Anterior cingulate cortex (tissue), 58 donors: ENCODE results near the gene NOS2.
A peak's percentile ranks its signal among the peaks of the same experiment; 100 is the strongest.
"Not testable (repeated sequence)": the region's sequence is repeated elsewhere in the genome, so short reads cannot be mapped to it uniquely, and the experiment has no call there.

Experiments used
- DNase-seq, 58 donors: peaks; one replicate each; lab custom pipeline; 2025; lab: John Stamatoyannopoulos, UW

NOS2 gene

DNA sequence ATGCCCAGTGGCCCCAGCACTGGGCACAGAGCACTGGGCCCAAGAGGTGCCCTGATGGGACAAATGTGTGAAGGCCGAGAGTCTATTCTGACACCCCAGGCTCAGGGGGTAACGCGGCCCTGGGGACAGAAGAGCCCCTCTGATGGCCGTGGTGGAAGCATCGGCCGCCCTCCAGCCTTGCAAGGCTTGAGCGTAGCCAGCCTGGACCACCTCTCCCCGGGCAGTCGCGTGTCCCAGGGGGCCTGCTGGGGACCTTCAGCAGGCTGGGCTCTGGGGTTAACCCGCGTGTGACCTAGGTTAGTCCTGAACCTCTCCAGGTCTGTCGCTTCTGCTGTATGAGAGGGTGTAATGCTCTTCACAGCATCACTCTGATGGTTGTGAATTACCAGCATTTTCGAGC, 40.8 kb downstream of the NOS2 start:
- no peak for DNase-seq

DNA sequence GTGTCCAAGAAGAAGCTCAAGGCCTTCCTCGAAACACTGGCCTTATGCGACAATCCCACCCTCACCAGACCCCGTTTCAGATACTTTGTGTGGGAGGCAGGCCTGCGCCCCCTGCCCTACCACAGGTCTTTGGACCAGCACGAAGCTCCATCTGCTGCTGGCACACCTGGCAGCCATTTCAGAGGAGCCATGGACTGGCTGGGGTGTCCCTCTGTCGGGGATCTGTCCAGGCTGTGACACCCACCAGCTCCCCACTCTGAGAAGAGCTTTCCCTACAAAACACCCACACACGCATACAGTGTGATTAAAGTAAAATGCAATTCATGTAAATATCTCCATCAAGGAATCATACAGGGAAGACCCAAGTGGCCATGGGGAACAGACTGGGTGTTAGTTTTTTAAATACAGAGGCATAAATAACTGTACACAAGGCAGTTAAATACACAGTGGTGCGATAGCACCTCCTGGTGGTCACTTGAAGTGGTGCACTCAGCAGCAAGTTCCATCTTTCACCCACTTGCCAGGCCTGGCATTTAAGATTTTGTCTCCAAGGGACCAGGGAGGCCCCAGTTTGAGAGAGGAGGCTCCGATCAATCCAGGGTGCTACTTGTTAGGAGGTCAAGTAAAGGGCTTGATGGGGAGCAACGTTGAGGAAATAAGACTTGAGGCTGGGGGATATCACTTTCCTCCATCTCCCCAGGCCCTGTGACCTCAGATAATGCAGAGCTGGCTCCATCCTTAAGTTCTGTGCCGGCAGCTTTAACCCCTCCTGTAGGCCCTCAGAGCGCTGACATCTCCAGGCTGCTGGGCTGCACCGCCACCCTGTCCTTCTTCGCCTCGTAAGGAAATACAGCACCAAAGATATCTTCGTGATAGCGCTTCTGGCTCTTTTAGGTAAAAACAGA, 43.6 kb downstream of the NOS2 start:
- peak in 33 of 58 donors; percentile 2 to 70 (median 23) for DNase-seq

DNA sequence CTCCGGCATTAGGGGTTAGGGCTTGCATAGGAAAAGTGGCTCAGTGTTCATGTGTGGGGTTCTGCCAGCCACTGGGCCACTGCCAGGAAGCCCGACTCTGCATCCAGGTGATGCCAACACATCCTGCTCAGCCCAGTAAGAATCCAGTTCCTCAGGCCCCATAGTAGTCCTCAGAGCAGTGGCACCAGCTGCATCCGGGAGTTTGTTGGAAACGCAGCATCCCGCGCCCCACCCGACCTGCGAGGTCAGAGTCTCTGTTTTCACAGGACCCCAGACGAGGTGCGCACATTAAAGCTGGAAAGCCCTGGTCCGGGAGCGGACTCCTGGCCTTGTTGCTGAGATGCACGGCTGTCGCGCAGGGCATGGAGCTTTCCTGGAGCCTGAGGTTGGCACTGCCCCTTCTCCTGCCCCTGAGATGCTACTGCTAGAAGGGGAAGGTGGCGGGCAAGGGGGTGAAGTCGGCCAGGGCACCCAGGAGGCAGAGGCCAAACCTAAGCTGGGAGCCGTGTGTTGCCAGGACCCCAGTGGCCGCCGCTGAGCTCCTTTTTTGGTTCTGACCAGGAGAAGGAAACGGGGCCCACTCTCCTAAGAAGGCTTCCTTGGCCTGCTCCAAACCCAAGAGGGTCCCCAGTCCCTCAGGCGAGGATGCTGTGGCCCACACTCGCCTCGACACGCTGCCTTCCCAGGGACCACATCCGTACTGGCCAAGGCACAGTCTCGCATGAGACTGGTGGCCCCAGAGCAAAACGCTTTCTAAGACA, 44.4 kb downstream of the NOS2 start:
- no peak for DNase-seq

DNA sequence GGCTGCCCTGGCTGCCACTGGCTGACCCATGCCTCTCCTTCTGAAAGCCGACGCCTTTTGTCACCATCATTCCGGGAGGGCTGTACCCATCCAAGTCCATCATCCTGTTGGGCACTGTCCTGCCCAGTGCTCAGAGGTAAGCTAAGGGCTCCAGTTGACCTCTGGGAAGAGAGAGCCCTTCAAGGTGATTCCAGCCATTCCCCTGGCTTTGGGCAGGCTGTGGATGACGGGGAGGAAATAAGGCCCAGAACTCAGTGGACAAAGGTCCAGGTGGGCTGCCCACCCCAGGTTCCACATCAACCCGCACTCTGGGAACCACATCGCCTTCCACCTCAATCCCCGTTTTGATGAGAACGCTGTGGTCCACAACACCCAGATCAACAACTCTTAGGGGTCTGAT, 45.8 kb downstream of the NOS2 start:
- DNase-seq = no peak

DNA sequence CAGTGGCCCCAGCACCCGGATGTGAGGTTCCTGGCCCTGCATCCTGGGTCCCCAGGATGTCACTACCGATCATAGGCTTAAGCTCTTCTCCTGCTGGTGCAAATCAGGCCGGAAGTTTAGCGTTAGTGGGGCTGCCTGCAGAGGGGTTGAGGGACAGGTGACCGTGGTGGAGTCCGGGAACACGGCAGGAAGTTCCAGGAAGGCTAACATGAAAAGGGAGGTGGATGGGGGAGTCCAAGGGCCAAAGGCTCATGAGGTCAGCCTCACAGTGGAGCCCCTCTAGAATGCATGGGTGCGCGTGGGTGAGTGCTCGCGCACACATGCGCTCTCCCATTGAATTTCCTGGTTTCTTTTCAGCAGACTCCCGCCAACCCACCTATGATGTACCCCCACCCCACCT, 46.6 kb downstream of the NOS2 start:
- not testable (repeated sequence) for DNase-seq

DNA sequence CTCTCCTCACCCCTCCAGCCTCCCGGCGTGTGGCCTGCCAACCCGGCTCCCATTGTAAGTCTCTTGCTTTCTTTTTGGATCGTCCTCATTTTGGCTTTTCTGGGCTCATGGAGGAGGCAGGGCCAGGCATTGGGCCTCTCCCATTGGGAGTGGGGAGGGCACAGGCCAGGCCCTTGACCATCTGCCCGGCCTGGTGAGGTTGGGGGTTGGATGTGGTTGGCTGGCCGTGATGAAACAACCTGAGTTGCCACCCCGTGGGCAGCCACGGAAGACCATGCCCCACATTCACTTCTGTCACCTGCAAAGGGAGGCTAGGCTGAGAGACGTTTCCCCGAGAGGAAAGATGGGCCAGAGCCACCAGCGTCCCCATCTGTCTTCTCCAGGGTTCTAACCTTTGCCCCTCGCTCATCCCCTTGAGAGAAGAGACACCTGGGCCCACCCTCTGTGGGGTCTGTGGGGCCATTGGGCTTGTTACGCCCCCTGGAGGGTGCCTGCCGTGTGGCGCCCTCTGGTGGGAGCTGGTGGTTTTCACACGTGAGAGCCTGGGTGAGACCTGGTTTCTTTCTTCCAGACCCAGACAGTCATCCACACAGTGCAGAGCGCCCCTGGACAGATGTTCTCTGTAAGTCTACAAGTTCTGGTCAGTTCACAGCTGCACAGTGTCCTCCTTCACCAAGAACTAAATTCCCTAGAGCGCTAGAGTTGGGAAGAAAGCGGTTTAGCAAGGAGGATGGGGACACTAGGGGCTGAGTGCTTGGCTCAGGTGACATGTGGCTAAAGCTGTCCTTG, 47.3 kb downstream of the NOS2 start:
- DNase-seq = not testable (repeated sequence)

DNA sequence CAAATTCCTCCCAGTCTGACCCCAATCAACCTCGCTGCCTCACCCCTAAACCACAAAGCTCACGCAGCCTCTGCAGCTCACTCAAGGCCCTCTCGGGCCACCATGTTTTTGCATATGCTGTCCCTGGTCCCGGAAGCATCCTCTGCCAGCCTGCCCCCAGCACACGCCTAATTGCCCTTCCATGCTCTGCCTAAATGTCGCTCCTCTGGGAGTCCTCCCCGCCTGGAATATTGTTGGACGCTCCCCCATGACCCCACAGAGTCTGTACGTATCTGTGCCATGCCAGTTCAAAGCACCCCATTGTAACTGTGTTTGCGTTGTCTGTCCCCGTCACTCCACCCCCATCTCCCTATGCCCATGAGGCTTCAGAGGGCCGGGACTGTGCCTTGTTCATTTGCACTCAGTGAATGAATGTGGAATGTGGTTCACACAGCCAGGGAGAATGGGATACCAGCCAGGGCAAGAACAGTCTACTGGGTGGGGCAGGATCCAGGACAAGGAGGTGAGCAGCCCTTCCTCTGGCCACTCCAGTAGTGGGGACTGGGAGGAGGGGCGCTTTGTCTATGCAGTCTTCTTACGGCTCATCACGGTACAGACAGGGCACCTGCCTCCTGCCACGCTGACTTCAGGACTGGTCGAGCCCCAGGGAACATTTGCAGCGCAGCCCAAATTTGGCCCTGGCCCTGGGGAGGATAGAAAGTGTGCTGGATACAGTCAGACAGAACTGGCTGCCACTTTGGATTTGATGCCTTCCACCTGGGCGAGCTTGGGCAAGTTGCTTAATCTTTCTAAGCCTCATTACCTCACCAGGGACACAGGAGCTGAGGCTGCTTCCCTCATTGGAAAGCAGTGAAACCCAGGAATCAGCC, 48.5 kb downstream of the NOS2 start:
- no peak for DNase-seq

DNA sequence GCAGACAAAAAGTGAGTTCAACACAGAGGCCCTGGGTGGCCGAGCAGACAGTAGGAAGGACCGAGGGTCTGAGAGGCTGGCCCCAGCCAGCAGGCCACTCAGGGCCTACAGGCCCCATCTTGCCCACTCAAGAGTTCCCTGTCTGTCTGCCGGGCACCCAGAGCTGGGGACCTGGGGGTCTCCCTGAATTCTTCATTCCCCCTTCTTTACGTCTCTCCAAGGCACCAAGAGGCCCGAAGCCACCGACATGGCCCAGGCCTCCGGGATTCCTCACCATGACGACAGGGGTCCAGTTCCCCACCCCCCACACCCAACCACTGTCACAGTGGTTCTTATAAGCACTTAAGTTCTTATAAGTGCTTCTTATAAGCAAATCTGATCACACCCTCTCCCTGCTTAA, 49.2 kb downstream of the NOS2 start:
- DNase-seq = no peak

DNA sequence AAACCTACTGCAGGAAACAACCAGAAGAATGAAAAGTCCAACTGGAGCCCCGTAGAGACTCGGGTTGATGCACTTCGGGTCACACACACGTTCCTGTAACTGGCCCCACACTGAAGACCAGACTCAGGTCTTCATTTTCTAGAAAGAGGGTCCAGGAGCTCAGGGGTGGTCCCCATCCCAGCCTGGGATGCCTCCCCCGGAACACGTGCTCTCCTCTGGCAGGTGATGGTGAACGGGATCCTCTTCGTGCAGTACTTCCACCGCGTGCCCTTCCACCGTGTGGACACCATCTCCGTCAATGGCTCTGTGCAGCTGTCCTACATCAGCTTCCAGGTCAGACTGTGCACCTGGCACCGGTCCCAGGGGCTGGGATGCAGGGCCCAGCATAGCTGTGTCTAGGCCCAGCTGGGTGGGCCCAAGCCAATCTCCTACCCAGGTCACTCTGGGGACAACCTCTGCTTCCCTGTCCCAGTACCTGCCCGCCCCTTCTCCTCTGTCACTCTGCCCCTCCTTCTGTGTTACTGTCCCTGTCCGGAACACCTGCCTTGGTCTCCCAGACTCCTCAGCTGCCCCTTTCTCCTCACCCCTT, 50.7 kb downstream of the NOS2 start:
- DNase-seq = not testable (repeated sequence)

DNA sequence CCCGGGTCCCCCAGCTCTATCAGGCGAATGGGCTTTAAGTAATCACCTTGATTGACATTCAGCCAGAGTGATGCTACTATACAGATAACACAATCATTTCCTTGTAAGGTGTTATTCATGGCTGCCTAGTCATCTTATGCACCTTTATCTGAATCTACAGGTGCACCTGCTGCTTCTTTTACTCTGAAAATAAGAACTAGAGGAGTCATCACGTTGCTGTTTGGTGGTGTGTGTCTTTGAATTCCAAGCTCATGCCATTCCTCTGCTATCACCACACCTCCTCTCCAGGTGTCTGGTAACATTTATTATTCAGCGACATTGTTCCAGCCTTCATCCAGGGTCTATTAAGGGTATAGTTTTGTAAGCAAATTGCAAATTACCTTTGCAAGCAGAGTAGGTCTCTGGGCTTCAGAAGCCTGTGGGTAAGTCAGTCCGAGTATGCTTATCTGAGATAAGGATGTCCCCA, 51.9 kb downstream of the NOS2 start:
- no peak for DNase-seq

DNA sequence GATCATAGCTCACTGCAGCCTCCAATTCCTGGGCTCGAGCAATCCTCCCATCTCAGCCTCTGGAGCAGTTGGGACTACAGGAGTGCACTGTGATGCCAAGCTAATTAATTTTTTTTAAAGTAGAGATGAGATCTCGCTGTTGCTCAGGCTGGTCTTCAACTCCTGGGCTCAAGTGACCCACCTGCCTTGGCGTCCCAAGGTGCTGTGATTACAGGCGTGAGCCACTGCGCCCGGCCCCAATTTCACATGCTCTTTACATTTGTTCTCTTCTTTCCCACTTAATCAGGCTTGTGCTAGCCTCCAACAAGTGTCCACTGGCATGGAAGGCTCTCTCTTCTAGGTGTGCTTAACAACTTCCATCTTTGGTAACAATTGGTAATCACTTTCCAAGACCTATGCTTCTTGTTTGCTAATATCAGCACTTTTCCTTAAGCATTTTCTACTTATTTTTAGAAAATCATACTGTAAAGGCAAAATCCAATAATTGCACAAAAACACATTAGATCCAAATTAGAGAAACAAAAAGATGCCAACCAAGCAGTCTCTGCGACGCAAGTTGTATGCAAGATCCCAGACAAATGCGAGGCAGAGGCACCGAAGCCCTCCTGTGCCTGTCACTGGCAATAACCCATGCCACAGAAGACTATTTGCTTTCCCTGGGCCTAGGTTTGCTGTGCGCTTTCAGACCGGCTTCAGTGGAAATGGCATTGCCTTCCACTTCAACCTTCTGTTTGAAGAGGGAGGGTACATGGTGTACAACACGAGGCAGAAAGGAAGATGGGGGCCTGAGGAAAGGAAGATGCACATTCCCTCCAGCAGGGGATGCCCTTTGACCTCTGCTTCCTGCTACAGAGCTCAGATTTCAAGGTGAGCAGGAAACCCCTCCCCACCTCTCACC, 52.6 kb downstream of the NOS2 start:
- no peak for DNase-seq

DNA sequence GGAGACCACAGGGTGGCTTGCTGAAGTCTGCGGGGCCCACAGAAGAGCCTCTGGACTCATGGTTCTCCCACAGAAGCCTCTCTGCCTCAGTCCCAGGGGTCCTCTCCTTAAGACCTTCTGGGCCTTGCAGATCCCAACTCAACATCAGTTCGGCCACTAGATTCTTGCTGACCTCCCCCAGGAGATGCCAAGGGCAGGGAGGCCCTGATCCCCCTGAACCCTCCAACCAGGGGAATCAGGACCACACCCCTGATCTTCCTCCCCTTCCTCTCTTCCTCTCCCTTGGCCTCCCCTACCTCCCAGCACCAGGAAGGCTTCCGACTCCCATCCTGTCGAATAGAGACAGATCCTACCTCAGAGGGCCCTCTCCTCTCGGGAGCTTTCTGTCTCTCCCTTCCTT, 53.4 kb downstream of the NOS2 start:
- no peak for DNase-seq

DNA sequence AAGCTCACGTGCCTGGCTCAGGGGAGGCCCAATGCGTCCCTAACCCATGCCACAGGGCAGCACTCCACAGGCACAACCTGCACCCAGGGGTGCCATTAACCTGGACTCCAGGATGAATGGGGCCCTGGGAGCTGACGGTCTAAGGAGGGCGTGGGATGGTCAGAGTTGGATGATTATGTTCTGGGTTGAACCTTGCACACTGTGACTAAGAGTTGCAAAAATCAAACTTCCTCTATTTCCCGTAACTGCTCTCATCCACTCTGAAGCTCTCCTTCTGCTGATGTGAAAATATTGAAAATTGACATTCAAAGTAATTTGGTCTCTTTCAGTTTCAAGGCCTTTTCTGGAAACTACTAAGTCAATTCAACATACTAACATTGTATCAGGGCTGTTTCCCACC, 54.0 kb downstream of the NOS2 start:
- not testable (repeated sequence) for DNase-seq

DNA sequence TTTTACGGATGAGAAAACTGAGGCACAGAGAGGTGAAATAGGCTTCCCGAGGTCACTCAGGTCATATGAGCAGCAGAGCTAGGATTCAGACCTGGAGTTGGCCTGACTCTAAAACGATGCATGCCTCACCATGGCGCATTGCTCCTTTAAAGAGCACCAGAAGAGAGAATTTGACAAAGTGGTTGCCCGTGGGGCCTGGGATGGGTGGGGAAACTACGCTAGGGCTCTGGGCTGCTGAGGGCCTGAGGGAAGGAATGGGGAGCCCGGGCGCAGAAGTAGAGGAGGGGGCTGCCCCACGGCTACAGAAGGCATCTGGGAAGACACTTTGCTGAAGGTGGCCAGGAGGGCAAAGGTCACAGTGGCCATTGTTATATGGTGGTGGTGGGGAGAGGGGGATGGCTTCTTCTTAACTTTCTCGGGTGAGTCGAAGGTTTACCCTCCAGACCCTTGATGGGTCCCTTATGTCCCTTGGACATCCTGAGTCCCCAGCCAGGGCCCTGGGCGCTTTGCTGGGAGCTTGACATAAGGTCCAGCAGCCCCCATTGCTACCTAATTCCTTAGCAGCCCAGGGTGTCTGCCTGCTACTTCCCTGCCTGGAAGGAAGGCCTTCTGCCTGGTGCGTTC, 55.0 kb downstream of the NOS2 start:
- not testable (repeated sequence) for DNase-seq

DNA sequence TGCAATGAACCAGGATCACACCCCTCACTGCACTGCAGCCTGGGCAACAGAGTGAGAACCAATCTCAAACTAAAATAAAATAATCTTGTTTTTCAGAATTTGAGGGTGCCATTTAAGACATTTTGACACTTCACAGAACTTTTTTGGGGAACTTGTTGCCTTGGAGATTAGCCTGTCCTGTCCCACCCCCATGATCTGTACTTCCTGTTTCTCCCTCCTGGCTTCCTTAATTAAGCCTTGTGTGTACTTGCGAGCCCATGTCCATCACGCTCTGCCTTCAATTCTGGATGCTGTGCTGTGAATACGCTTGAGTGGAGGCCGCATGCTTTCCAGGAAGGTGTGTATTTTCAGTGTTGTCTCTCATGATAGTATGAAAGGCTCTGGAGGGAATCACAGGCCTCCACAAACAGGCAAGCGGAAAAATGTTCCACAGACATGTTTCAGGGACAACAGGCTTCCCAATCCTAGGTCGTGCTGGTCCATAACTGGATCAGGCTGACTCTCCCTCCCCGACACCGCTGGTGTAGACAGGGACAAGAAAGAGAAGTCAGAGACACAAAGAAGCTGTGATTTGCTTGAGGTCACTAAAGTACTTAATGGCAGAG, 56.9 kb downstream of the NOS2 start:
- DNase-seq = no peak

DNA sequence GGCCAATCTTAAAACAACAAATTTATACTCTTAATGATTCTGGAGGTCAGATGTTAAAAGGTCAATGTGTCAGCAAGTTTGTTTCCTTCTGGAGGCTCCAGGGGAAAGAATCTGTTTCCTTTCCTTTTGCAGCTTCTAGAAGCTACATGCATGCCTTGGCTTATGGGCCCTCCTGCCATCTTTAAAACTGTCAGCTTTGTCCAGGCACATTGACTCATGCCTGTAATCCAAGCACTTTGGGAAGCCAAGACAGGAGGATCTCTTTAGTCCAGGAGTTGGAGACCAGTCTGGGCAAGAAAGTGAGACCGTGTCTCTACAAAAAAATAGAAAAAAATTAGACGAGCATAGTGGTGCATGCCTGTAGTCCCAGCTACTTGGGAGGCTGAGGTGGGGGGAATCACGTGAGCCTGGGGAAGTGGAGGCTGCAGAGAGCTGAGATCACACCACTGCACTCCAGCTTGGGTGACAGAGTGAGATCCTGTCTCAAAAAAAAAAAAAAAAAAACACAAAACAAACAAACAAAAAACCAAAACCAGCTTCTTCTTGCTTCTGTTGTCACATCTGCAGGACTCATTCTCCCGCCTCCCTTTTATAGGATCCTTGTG, 58.3 kb downstream of the NOS2 start:
- no peak for DNase-seq

DNA sequence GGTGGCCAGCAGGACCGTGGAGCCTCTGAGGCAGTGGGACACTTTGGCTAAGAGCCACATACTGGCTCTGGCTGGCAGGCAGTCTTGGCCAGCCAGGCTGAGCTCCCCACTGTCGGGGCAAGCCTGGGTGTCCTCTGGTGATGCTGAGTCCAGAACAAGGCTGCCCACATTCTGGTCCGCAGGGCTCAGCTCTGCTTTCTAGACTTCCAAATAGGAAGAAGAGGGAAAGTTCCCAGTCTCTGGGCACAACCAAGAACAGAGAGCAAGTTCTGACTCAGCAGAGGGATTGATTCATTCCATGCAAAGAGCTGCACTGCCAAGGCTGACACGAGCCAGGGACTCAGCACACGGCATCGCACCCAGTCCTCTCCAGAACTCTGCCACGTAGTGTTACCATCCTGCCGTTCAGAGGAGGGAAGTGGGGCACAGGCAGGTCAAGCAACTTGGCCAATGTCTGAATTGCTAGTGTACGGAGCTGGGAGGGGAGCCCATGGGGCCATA, 58.9 kb downstream of the NOS2 start:
- no peak for DNase-seq
